DMS 273 (cell line): ENCODE measurements around the gene IL15.
A peak's percentile ranks its signal among the peaks of the same experiment; 100 is the strongest.
"Not testable (repeated sequence)": the region's sequence is repeated elsewhere in the genome, so short reads cannot be mapped to it uniquely, and the experiment has no call there.

Experiments
- DNase-seq: peaks from one replicate; lab custom pipeline; 2025; ENCODE audit not compliant: unreplicated experiment; lab: John Stamatoyannopoulos, UW

IL15 gene

DNA sequence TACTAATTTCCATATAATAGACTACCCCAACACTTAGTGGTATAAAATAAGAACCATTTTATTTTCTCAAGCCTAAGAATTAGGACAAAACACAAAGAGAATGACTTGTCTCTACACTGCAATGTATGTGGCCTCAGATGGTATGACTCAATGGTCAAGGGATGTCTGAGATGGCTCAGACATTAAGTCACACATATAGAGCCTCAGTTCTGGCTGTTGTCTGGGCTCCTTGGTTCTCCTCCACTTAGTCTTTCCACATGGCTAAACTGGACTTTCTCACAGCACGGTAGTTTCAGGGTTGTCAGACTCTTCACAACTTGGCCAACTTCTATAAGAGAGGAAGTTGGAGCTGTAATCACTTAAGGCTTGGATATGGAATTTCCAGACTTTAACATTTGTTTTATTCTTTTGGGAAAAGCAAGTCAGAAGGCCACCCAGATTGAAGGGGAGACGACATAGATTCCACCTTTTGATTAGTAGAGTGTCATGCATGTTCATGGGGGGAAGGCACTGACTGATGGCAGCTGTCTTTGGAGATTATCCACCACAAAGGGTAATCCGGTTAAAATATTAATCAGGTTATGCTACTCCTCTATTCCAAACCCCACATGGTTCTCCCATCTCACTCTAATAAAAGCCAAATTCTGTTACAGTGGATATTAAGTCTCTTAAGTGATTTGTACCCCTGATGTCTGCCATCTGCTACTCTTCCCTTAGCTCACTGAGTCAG is 9.4 kb downstream of the IL15 start:
- DNase-seq = no peak

DNA sequence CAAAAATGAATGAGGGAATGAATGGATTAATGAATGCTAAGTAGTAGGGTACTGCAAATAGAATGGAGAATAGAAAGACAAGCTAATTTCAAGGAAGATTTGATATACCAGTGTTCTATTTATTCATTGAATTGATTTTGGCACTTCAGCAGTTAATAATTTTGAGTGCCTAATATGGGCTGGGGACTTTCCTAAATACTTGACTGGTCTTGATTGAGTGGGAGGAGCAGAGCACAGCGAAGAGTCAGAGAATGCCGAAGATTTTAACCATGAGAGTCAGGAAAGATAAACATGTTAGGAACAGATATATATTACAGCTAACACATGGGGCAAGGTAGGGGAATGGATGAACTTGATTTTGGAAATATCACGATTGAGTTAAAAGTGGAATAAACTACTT is 10.6 kb downstream of the IL15 start:
- DNase-seq = no peak

DNA sequence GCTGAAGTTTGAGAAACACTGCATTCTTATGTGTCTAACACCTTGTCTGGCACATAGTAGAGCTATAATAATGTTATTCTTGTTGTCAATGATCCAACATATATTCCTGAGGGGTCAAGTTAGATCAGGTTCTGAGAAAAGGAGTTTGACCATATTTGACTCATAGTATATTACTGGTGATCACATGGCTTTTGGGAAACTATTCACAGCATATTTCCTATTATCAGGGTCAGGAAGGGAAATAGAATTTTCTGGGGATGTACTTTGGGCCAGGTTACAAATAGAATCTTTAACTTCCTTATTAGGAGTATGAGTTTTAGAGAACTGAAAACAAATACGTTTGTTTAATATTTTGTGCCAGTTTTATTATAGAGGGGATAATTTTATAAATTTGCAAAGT is 11.6 kb downstream of the IL15 start:
- no peak for DNase-seq

DNA sequence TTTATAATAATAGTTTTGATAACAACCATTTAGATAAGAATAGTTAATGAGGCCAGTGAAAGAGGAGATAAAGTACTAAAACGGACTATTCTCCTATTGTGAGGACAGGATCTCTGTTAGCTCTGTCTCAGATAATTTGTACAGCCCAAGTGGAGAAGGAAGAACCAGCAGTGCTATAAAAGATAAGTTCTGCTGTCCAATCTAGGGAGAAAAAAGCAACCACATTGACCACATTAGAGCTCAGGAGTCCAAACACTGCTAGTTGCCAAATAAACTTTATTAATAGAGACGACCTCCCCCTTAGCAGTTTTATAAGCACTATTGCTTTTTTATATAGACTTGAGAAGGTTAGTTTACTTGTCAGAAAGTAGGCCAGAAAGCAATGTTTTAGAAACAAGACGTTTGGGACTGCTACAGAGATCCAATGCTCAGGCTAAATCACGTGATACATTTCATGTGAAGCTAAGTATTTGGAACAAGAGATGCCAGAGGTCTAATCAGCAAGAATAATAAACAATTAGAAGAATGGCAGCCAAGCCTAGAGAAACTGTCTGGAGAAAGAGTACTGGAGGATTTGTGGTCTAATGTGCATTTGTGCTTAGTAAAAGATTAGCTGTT is 15.9 kb downstream of the IL15 start:
- no peak for DNase-seq

DNA sequence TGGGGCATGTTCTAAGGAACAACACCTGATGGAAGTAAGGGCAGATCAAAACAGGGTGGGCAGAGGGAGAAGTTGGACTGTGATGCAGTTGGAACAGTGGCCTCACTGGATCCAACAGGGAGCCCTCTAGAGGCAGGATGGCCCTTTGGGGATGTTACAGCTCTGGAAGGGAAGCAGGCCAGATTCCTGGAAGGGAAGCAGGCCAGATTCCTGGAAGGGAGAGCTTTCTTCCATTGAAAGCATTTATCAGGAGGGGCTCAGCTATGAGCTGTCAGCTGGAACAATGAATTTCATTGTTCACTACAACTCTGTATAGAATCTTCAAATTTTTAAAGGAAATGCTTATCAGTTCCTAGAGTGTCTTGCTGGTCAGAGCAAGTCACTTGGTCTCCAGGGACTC is 17.7 kb downstream of the IL15 start:
- peak; percentile 7 for DNase-seq

DNA sequence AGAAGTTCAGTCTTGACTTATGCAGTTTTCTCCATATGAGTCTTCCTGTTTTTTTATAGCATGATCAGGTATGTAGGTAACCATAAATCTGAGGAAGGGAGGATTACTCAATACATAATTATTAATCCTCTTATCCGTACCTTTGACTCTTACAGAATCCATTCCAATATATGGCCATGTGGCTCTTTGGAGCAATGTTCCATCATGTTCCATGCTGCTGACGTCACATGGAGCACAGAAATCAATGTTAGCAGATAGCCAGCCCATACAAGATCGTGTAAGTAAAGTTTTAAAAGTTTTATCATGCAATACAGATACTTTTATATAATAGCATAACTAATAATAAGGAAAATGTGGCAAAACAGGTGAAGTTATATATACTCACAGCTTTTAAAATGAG is 19.6 kb downstream of the IL15 start:
- DNase-seq = no peak

DNA sequence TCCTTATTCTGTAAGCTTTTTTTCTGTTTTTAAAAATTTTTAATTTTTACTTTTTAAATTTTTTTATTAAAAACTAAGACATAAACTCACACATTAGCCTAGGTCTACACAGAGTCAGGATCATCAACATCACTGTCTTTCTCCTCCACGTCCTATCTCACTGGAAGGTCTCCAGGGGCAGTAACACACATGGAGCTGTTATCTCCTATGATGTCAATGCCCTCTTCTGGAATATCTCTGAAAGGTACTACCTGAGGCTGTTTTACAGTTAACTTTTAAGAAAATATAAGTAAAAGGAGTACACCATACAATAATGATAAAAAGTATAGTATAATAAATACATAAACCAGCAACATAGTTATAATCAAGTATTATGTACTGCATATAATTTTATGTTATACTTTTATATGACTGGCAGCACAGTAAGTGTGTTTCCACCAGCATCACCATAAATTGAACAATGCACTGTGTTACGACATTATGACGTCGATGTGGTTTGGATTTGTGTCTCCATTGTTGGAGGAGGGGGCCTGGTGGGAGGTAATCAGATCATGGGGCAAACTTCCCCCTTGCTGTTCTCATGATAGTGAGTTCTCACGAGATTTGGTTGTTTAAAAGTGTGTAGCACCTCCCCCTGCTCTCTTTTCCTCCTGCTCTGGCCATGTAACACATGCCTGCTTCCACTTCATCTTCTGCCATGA is 21.3 kb downstream of the IL15 start:
- DNase-seq = no peak

DNA sequence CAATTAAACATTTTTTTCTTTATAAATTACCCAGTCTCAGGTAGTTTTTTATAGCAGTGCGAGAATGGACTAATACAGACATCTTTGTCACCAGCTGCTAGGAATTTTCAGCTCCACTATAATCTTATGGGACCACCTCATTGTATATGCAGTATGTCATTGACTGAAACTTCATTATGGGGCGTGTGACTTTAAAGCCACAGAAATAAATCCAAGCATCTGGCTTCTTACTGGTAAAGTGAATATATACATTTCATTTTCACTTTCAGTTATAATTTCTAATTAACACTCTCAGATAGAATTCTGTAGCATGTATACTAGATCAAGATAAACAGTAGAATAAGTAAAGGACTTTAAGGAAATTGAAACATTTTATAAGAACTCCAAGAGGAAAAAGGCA is 21.9 kb downstream of the IL15 start:
- no peak for DNase-seq

DNA sequence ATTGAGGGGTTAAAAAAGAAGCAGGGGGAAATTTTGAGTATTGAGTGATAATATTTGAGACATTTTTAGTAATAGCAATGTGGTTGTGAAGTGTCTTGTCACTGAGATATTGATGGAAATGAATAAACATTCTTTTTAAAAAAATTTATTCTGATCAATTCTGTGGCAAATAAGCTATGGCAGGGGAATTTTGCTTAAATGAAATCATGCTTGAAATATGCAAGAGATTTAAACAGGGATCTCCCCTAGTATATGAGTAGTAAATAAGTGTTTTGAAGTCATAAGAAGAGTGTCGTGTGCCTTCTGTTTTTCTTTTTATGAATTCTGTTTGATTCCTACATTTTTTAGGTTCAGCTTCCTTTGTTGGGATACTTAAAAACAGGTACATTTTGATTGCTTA is 23.2 kb downstream of the IL15 start:
- DNase-seq = no peak

DNA sequence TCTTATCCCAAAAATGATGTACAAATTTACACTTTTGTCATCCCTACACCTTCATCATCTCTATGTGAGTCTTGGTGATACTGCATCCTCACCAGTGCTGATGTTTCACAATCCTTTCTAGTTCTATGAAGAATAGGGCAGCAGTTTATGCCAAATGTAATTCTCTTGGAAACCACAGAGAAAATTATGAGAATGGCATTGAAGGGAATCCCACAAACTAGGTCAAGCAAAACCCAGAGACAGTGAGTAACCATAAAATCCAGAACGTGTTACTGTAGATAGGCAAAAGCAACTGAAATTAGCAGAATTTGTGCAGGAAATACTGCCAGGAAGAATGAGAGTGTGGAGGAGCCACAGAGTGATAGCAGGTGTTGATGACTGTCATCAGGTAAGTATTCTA is 24.5 kb downstream of the IL15 start:
- no peak for DNase-seq

DNA sequence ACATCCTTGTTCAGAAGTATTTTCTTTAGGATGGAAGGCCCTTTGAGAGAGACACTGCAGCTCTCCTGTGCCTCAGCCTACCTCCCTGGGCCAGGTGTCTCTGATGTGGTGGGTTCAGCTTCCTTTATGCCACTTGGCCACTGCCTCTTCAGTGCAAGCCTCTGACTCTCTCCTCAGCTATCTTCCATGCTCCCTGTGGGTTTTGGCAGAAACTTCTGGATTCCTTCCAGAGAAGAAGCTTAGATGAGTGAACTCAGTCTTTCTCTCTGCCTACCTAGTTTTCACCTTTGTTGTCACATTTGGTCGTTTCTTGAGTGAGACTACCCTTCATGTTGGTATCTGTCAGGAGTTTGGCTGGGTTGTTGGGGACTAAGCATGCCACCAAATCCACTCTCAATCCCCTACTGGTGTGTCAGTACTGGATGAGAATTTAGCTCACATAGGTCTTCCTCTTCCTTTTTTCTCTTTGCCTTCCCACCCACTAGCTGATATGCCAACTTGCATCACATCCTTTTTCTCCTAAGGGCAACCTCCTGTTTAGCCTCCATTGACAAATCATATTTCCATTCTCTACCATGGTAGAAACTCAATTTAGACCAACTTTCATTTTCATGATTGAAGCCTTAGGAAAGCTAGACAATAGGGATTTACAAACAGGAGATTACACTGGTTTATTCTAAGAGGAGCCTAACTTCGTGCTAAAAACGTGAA is 32.0 kb downstream of the IL15 start:
- DNase-seq = no peak

DNA sequence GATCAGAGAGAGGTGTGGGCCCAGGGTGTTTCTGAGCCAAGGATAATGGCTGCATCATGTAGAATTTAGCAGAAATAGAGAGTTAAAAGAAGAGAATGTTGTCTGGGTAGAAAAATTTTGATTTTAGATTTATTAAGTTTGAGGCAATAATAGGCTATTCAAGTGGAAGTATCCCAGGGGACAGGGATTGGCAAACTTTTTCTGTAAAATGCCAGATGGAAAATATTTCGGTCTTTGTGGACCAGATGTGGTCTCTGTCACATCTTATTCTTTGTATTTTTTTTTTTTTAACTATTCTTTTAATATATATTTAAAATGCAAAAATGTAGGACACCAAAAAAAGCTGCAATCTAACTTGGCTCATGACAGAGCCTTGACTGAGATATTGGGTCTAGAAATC is 33.1 kb downstream of the IL15 start:
- no peak for DNase-seq

DNA sequence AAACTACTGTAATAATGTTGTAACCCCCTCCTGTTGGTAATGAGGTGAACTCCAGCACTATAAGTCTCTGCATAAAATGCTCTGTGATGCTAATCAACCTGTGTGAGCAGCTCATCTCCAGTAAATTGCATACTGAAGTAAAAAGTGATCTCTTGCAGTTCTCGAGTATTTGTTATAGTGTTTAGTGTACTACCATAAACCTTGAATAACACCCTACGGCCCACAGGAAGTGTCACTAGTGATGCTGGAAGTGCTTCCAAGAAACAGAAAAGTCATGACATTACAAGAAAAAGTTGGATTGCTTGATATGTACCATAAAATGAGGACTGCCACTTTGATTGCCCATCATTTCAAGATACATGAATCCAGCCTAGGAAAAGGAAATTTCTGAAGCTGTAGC is 39.0 kb downstream of the IL15 start:
- no peak for DNase-seq

DNA sequence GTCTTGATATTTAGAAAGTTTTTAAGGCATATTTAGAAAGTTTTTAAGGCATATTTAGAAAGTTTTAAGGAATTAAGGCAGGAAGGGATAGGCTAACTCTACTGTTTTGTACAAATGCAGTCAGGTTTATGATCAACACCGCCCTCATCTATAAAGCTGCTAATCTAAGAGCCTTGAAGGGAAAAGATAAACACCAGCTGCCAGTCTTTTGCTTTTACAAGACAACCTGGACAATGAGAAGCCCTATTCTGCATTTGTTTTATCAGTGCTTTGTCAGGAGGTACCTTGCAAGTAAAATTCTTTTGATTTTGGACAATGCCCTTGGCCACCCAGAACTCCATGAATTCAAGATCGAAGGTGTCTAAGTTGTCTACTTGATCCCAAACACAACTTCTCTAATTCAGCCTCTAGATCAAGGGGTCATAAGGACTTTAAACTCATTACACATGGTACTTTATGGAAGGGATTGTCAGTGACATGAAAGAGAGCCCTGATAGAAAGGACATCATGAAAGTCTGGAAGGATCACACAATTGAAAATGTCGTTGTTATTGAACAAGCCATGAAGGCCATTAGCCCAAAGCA is 39.8 kb downstream of the IL15 start:
- DNase-seq = no peak

DNA sequence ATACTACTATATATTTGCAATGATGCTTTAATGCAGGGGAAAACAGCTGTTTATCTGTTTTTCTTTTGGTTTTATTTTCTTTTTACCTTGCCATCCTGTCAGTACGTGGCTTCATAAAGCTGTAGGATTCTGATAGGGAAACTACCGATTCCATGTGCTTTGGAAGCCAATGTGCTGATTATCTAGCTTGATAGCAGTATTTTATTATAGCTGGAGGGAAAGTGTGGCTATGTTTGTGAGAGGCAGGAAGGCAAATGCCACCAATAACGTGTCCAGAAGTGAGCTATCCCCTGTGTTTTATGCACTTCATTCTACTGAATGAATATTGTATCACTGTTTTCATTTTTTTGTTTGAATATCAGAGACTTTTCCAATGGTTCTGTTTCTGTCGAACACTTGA is 43.7 kb downstream of the IL15 start:
- DNase-seq = no peak

DNA sequence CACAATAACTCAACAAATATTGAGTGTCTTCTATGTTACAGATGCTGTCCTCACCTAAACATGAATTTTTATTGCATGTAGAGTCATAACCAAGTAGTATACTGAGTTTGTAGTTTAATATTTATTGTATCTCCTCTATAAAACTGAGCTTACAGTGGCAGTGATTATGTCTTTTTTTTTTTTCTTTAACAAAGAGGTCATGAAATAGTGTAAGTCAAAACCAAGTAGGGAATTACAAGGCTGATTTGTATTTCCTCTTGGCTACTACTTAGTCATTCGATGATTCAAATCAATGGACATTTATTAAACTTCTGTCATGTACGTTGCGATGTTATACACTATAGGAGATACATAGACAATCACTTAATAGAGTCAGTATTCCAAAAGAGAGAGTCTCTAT is 48.4 kb downstream of the IL15 start:
- DNase-seq = no peak

DNA sequence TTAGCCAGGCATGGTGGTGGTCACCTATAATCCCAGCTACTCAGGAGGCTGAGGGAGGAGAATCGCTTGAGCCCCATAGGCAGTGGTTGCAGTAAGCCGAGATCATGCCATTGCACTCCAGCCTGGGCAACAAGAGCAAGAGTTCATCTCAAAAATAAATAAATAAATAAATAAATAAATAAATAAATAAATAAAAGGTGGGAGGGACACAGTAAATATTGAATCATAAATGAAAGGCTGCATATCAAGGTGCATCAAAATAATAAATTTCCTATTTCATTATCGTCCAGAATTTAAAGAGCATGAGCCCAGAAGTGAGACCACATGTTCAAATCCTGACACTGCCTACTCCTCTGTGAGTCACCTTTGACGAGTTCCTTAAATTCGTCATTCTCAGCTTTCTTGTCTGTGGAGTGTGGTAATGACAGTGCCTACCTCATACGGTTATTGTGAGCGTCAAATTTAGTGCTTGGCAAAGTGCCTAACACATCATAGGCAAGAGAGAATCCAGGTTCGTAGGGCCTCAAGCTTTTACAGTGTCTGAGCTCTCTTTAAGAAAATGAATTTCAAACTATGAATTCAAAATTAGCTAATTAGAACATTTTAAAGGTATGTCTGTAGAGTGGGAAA is 49.9 kb downstream of the IL15 start:
- DNase-seq = no peak

DNA sequence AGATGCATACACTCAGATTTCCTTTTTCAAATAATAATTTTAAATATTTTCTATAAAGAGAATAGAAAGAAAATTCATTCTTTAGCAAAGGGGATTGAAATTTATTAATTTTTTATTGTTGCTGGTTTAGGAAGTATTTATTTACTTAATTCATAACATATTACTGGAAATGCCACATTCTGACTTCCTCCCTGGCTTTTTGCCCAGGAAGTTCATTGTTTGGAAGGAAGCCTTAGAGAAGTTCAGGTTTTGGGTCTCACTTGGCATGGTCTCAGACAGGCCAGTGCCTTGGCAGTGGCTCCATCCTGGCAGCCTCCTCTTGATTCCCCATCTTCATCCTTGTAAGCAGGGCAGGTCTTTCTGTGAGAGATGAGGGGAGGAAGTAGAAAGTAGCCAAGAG is 50.5 kb downstream of the IL15 start:
- no peak for DNase-seq

DNA sequence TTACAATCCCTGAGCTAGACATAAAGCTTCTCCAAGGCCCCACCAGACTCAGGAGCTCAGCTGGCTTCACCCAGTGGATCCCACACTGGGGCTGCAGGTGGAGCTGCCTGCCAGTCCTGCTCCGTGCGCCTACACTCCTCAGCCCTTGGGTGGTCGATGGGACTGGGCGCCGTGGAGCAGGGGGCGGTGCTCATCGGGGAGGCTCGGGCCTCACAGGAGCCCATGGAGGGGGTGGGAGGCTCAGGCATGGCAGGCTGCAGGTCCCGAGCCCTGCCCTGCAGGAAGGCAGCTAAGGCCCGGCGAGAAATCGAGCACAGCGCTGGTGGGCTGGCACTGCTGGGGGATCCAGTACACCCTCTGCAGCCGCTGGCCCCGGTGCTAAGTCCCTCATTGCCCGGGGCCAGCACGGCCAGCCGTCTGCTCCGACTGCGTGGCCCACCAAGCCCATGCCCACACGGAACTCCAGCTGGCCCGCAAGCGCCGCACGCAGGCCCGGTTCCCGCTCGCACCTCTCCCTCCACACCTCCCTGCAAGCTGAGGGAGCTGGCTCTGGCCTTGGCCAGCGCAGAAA is 53.4 kb downstream of the IL15 start:
- DNase-seq = not testable (repeated sequence)

DNA sequence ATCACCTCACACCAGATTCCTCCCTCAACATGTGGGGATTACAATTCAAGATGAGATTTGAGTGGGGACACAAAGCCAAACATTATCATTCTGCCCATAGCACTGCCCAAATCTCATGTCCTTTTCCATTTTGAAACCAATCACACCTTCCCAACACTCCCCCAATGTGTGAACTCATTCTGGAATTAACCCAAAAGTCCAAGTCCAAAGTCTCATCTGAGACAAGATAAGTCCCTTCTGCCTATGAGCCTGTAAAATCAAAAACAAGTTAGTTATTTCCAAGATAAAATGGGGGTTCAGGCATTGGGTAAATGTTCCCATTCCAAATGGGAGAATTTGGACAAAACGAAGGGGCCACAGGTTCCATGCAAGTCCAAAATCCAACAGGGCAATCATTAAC is 54.9 kb downstream of the IL15 start:
- not testable (repeated sequence) for DNase-seq

DNA sequence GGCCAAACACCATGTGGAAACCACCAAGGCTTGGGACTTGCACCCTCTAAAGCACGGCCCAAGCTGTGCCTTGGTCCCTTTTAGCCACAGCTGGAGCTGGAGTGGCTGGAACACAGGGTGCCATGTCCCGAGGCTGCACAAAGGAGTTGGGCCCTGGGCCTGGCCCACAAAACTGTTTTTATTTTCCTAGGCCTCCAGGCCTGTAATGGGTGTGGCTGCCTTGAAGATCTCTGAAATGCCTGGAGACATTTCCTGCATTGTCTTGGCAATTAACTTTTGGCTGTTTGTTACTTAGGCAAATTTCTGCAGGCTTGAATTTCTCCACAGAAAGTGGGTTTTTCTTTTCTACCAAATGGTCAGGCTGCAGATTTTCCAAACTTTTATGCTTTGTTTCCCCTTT is 55.7 kb downstream of the IL15 start:
- DNase-seq = no peak
